Measurements from ENCODE around the gene ESM1. TPM values are rescaled to one million over a fixed set of nuclear protein-coding genes. Genes with fewer than 3 reads are reported as not detected.

Gene ESM1
- total RNA-seq, 1 donor from 2014 or later: not detected

- Histone ChIP-seq H3K9me3 (ENCODE audit: low read depth) (no peaks in the 10 kb centered on the region), H3K4me1 (peaks cover 3% of the 10 kb centered on the region), H4K20me1 (ENCODE audit: low read depth) (no peaks in the 10 kb centered on the region), H3F3A (ENCODE audit: low read depth) (no peaks in the 10 kb centered on the region), H3K36me3 (no peaks in the 10 kb centered on the region), H3K27me3 (no peaks in the 10 kb centered on the region), H3K79me2 (ENCODE audit: low read depth) (no peaks in the 10 kb centered on the region), H3K9ac (no peak overlapping the region), H2AFZ (replicated peaks) (no peak overlapping the region), H3K4me2 (no peak overlapping the region), H3K27ac (no peak overlapping the region), H3K4me3 (no peak overlapping the region)
- Mint-ChIP-seq H3K4me3 (no peak overlapping the region), H3K36me3 (no peaks in the 10 kb centered on the region), H3K27me3 (ENCODE audit: insufficient read depth, low read depth) (peaks cover 2% of the 10 kb centered on the region), H3K27ac (no peak overlapping the region), H3K9me3 (no peaks in the 10 kb centered on the region), H3K4me1 (peaks cover 13% of the 10 kb centered on the region)
- TF ChIP-seq CTCF (IDR thresholded peaks at IDR 0.05) (no peak), EZH2phosphoT487 (IDR thresholded peaks at IDR 0.05) (no peak), EZH2 (IDR thresholded peaks at IDR 0.05) (no peak)
- DNase-seq (ENCODE audit: low spot score): no peak
Observed at GRCh38 chr5:54988218-54988617, 2.8 kb upstream of the ESM1 start.

GRCh38 chr5:54986269-54986654 is 869 bp upstream of the ESM1 start:
- Histone ChIP-seq H3K9ac (no peak overlapping the region), H3K27me3 (no peaks in the 10 kb centered on the region), H3K9me3 (ENCODE audit: low read depth) (no peaks in the 10 kb centered on the region), H2AFZ (replicated peaks) (no peak overlapping the region), H3K36me3 (no peaks in the 10 kb centered on the region), H4K20me1 (ENCODE audit: low read depth) (no peaks in the 10 kb centered on the region), H3K4me3 (no peak overlapping the region), H3K27ac (no peak overlapping the region), H3F3A (ENCODE audit: low read depth) (no peaks in the 10 kb centered on the region), H3K79me2 (ENCODE audit: low read depth) (no peaks in the 10 kb centered on the region), H3K4me2 (no peak overlapping the region), H3K4me1 (no peaks in the 10 kb centered on the region)
- Mint-ChIP-seq H3K9me3 (no peaks in the 10 kb centered on the region), H3K4me3 (no peak overlapping the region), H3K27ac (no peak overlapping the region), H3K36me3 (no peaks in the 10 kb centered on the region), H3K27me3 (ENCODE audit: insufficient read depth, low read depth) (peaks cover 2% of the 10 kb centered on the region), H3K4me1 (peaks cover 13% of the 10 kb centered on the region)
- no peak for DNase-seq (ENCODE audit: low spot score)
- TF ChIP-seq EZH2 (IDR thresholded peaks at IDR 0.05) (no peak), CTCF (IDR thresholded peaks at IDR 0.05) (no peak), EZH2phosphoT487 (IDR thresholded peaks at IDR 0.05) (no peak)

- no peaks in the 10 kb centered on the region for H3K9me3 Mint-ChIP-seq
- Histone ChIP-seq H3K9me3 (ENCODE audit: low read depth) (no peaks in the 10 kb centered on the region), H3K79me2 (ENCODE audit: low read depth) (no peaks in the 10 kb centered on the region), H3K4me3 (no peak overlapping the region), H4K20me1 (ENCODE audit: low read depth) (no peaks in the 10 kb centered on the region), H2AFZ (replicated peaks) (no peak overlapping the region), H3K9ac (no peak overlapping the region), H3K4me2 (no peak overlapping the region), H3F3A (ENCODE audit: low read depth) (no peaks in the 10 kb centered on the region), H3K4me1 (no peaks in the 10 kb centered on the region), H3K27ac (no peak overlapping the region), H3K36me3 (no peaks in the 10 kb centered on the region), H3K27me3 (no peaks in the 10 kb centered on the region)
- no peak overlapping the region for H3K4me3 Mint-ChIP-seq
- peaks cover 2% of the 10 kb centered on the region for H3K27me3 Mint-ChIP-seq (ENCODE audit: insufficient read depth, low read depth)
- no peak overlapping the region for H3K27ac Mint-ChIP-seq
- DNase-seq (ENCODE audit: low spot score): no peak
- H3K36me3 Mint-ChIP-seq: no peaks in the 10 kb centered on the region
- TF ChIP-seq EZH2phosphoT487 (IDR thresholded peaks at IDR 0.05) (no peak), CTCF (IDR thresholded peaks at IDR 0.05) (no peak), EZH2 (IDR thresholded peaks at IDR 0.05) (no peak)
- H3K4me1 Mint-ChIP-seq: peaks cover 8% of the 10 kb centered on the region
Observed at GRCh38 chr5:54981928-54982327, 3.5 kb downstream of the ESM1 start.

Measured in neural progenitor cell (in vitro differentiated cells).